ENCODE measurements around the gene HMOX1. TPM values are rescaled to one million over a fixed set of nuclear protein-coding genes. Genes with fewer than 3 reads are reported as not detected.

HMOX1 gene
- total and polyA plus RNA-seq, 2 of the 13 experiments (the other 11 are each of a cell fraction or from before 2014, with no cell fraction given) = 53.6 to 67.4 TPM

GRCh38 chr22:35378621-35379020, 2.3 kb upstream of the HMOX1 start (continued):
- TF ChIP-seq, protein P1, sequence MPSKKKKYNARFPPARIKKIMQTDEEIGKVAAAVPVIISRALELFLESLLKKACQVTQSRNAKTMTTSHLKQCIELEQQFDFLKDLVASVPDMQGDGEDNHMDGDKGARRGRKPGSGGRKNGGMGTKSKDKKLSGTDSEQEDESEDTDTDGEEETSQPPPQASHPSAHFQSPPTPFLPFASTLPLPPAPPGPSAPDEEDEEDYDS (CRISPR knock-in tag; IDR thresholded peaks at IDR 0.05) = 0 out of 2 replicates have a peak, but pooled peaks have one; percentile 15
- no peak for TF ChIP-seq CREBL2 (CRISPR knock-in tag; IDR thresholded peaks at IDR 0.05; ENCODE audit: borderline replicate concordance)
- TF ChIP-seq XBP1 (CRISPR knock-in tag; IDR thresholded peaks at IDR 0.05) = no peak
- TF ChIP-seq CEBPB (IDR thresholded peaks at IDR 0.05; ENCODE audit: borderline replicate concordance, low read depth, low read length) = no peak
- TF ChIP-seq JUND (CRISPR knock-in tag; IDR thresholded peaks at IDR 0.05) = no peak
- TF ChIP-seq MXD3 (CRISPR knock-in tag; IDR thresholded peaks at IDR 0.05) = no peak
- TF ChIP-seq, protein P2, sequence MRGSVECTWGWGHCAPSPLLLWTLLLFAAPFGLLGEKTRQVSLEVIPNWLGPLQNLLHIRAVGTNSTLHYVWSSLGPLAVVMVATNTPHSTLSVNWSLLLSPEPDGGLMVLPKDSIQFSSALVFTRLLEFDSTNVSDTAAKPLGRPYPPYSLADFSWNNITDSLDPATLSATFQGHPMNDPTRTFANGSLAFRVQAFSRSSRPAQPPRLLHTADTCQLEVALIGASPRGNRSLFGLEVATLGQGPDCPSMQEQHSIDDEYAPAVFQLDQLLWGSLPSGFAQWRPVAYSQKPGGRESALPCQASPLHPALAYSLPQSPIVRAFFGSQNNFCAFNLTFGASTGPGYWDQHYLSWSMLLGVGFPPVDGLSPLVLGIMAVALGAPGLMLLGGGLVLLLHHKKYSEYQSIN (CRISPR knock-in tag; IDR thresholded peaks at IDR 0.05; ENCODE audit: borderline replicate concordance) = no peak
- TF ChIP-seq SIX1 (CRISPR knock-in tag; IDR thresholded peaks at IDR 0.05; ENCODE audit: borderline replicate concordance) = no peak
- no peak for TF ChIP-seq TGIF2 (CRISPR knock-in tag; IDR thresholded peaks at IDR 0.05)
- TF ChIP-seq ARID5B (CRISPR knock-in tag; IDR thresholded peaks at IDR 0.05) = peak; percentile 48
- no peak for TF ChIP-seq ZNF572 (CRISPR knock-in tag; IDR thresholded peaks at IDR 0.05)
- TF ChIP-seq, protein P3, sequence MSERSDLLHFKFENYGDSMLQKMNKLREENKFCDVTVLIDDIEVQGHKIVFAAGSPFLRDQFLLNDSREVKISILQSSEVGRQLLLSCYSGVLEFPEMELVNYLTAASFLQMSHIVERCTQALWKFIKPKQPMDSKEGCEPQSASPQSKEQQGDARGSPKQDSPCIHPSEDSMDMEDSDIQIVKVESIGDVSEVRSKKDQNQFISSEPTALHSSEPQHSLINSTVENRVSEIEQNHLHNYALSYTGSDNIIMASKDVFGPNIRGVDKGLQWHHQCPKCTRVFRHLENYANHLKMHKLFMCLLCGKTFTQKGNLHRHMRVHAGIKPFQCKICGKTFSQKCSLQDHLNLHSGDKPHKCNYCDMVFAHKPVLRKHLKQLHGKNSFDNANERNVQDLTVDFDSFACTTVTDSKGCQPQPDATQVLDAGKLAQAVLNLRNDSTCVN (CRISPR knock-in tag; IDR thresholded peaks at IDR 0.05; ENCODE audit: borderline replicate concordance) = no peak
- TF ChIP-seq CSRNP2 (CRISPR knock-in tag; conservative IDR thresholded peaks at IDR 0.05; ENCODE audit: low read depth) = no peak
- no peak for TF ChIP-seq ZNF280B (CRISPR knock-in tag; IDR thresholded peaks at IDR 0.05; ENCODE audit: borderline replicate concordance)
- peak; percentile 37; the same call in 1 of the 2 replicates for TF ChIP-seq NFIC (IDR thresholded peaks at IDR 0.05; ENCODE audit: low read length)
- TF ChIP-seq HDAC2 (CRISPR knock-in tag; IDR thresholded peaks at IDR 0.05) = 0 out of 2 replicates have a peak, but pooled peaks have one; percentile 5
- no peak; the same call in 1 of the 2 replicates for TF ChIP-seq NR2F6 (IDR thresholded peaks at IDR 0.05)
- TF ChIP-seq NR2F6 (CRISPR knock-in tag; IDR thresholded peaks at IDR 0.05) = peak; percentile 17; the same call in 1 of the 2 replicates
- TF ChIP-seq, protein P4, sequence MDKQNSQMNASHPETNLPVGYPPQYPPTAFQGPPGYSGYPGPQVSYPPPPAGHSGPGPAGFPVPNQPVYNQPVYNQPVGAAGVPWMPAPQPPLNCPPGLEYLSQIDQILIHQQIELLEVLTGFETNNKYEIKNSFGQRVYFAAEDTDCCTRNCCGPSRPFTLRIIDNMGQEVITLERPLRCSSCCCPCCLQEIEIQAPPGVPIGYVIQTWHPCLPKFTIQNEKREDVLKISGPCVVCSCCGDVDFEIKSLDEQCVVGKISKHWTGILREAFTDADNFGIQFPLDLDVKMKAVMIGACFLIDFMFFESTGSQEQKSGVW (CRISPR knock-in tag; IDR thresholded peaks at IDR 0.05; ENCODE audit: borderline replicate concordance) = no peak
